Measurements from ENCODE around the gene SFXN2. TPM values are rescaled to one million over a fixed set of nuclear protein-coding genes. Genes with fewer than 3 reads are reported as not detected.

Gene SFXN2
- total RNA-seq, 2 experiments from 2014 or later = 38.1 to 45.1 TPM

- Histone ChIP-seq H3K4me1 (ENCODE audit: insufficient read depth, low read length, poor library complexity, severe bottlenecking) (peaks cover 22% of the 10 kb centered on the region), H3K27ac (ENCODE audit: low read depth, low read length, poor library complexity, severe bottlenecking) (no peak overlapping the region), H3K36me3 (ENCODE audit: insufficient read depth, low read length) (peaks cover 9% of the 10 kb centered on the region; the same call in 1 of the 2 replicates), H3K9me2 (ENCODE audit: insufficient read depth, low read length) (no peaks in the 10 kb centered on the region), H3K9me3 (ENCODE audit: low read length) (no peaks in the 10 kb centered on the region), H3K79me2 (ENCODE audit: insufficient read depth, low read depth, low read length) (no peaks in the 10 kb centered on the region), H2AFZ (ENCODE audit: low read length) (no peak overlapping the region), H4K20me1 (ENCODE audit: insufficient read depth, low read length) (no peaks in the 10 kb centered on the region), H3K4me2 (ENCODE audit: low read length) (no peak overlapping the region), H3K4me3 (ENCODE audit: low read depth, low read length, poor library complexity, severe bottlenecking) (no peak overlapping the region)
- intact Hi-C loops (cut with micrococcal nuclease; ENCODE audit: unreplicated experiment) = no loop called here
- TF ChIP-seq EZH2phosphoT487 (IDR thresholded peaks at IDR 0.05; ENCODE audit: borderline replicate concordance, low read depth, low read length) (no peak), CTCF (conservative IDR thresholded peaks at IDR 0.05; ENCODE audit: low read length) (no peak)
- ChIA-PET POLR2A (interaction anchor here (0.6 to 2.5 kb wide), 5 partner anchors 10 to 35 kb away, joined by 3 to 11 read pairs (median 4); no protein-coding TSS in a partner anchor), CTCF (ENCODE audit: unreplicated experiment) (no interaction called here)
- BruUV-seq (replicated peaks) = no TSS peak
- DNase-seq (ENCODE audit: low spot score) = no peak
Measured at GRCh38 chr10:102676534-102677315, 37.7 kb upstream of the SFXN2 start.

GRCh38 chr10:102677331-102678067 is 36.9 kb upstream of the SFXN2 start:
- intact Hi-C loops (cut with micrococcal nuclease; ENCODE audit: unreplicated experiment) = loop anchor here (2.0 kb wide), 1 partner anchor 37 kb away; the partner anchor contains the start of genes ARL3 and SFXN2
- BruUV-seq (replicated peaks) = no TSS peak
- Histone ChIP-seq H3K36me3 (ENCODE audit: insufficient read depth, low read length) (peaks cover 17% of the 10 kb centered on the region; the same call in 1 of the 2 replicates), H3K4me2 (ENCODE audit: low read length) (no peak overlapping the region), H3K9me3 (ENCODE audit: low read length) (no peaks in the 10 kb centered on the region), H3K4me1 (ENCODE audit: insufficient read depth, low read length, poor library complexity, severe bottlenecking) (peaks cover 22% of the 10 kb centered on the region), H3K79me2 (ENCODE audit: insufficient read depth, low read depth, low read length) (no peaks in the 10 kb centered on the region), H4K20me1 (ENCODE audit: insufficient read depth, low read length) (no peaks in the 10 kb centered on the region), H3K9me2 (ENCODE audit: insufficient read depth, low read length) (no peaks in the 10 kb centered on the region), H3K27ac (ENCODE audit: low read depth, low read length, poor library complexity, severe bottlenecking) (no peak overlapping the region), H2AFZ (ENCODE audit: low read length) (no peak overlapping the region), H3K4me3 (ENCODE audit: low read depth, low read length, poor library complexity, severe bottlenecking) (no peak overlapping the region)
- DNase-seq (ENCODE audit: low spot score) = no peak
- ChIA-PET CTCF (ENCODE audit: unreplicated experiment) (interaction anchor here (0.6 kb wide), 1 partner anchor 54 kb away, joined by 8 read pairs; no protein-coding TSS in a partner anchor), POLR2A (interaction anchor here (0.6 to 2.5 kb wide), 5 partner anchors 9 to 38 kb away, joined by 3 to 11 read pairs (median 4); no protein-coding TSS in a partner anchor)
- TF ChIP-seq CTCF (conservative IDR thresholded peaks at IDR 0.05; ENCODE audit: low read length) = no peak
- no peak for TF ChIP-seq EZH2phosphoT487 (IDR thresholded peaks at IDR 0.05; ENCODE audit: borderline replicate concordance, low read depth, low read length)
